Parathyroid adenoma (tissue), 2 donors: ENCODE measurements around the gene SCEL.

Experiments
- H2AFZ ChIP-seq: fragments of 300-600 bp; sonication (generic); one replicate; pipeline ENCODE4 v1.7.0; 2017; ENCODE audit warnings: antibody characterized with exemption, mild to moderate bottlenecking
- H3K27ac ChIP-seq: fragments of 300-600 bp; sonication (generic); one replicate; pipeline ENCODE4 v1.7.0; 2017
- H3K27me3 ChIP-seq: fragments of 300-600 bp; sonication (generic); one replicate; pipeline ENCODE4 v1.7.0; 2017; ENCODE audit warnings: low read length; ENCODE audit not compliant: control insufficient read depth, insufficient read depth
- H3K36me3 ChIP-seq: fragments of 300-600 bp; sonication (generic); one replicate; pipeline ENCODE4 v1.7.0; 2017; ENCODE audit warnings: low read length; ENCODE audit not compliant: control insufficient read depth, insufficient read depth
- H3K4me1 ChIP-seq: fragments of 300-600 bp; sonication (generic); one replicate; pipeline ENCODE4 v1.7.0; 2017; ENCODE audit warnings: control low read depth
- H3K4me2 ChIP-seq: fragments of 300-600 bp; sonication (generic); one replicate; pipeline ENCODE4 v1.7.0; 2017; ENCODE audit warnings: low read length
- H3K4me3 ChIP-seq: fragments of 300-600 bp; sonication (generic); one replicate; pipeline ENCODE4 v1.7.0; 2017; ENCODE audit warnings: low read depth, low read length
- H3K79me2 ChIP-seq: fragments of 300-600 bp; sonication (generic); one replicate; pipeline ENCODE4 v1.7.0; 2017; ENCODE audit warnings: control low read depth
- H3K9ac ChIP-seq: fragments of 300-600 bp; sonication (generic); one replicate; pipeline ENCODE4 v1.7.0; 2017; ENCODE audit warnings: mild to moderate bottlenecking
- H3K9me3 ChIP-seq: fragments of 300-600 bp; sonication (generic); one replicate; pipeline ENCODE4 v1.7.0; 2017; ENCODE audit warnings: low read length; ENCODE audit not compliant: control insufficient read depth
- TF ChIP-seq, protein P1 (sequence below): fragments of 300-600 bp; sonication (generic); IDR thresholded peaks from one replicate; pipeline ENCODE4 v1.7.0; 2017; ENCODE audit warnings: antibody characterized with exemption, mild to moderate bottlenecking
- donor health status: primary hyperparathyroidism.

Gene SCEL

DNA sequence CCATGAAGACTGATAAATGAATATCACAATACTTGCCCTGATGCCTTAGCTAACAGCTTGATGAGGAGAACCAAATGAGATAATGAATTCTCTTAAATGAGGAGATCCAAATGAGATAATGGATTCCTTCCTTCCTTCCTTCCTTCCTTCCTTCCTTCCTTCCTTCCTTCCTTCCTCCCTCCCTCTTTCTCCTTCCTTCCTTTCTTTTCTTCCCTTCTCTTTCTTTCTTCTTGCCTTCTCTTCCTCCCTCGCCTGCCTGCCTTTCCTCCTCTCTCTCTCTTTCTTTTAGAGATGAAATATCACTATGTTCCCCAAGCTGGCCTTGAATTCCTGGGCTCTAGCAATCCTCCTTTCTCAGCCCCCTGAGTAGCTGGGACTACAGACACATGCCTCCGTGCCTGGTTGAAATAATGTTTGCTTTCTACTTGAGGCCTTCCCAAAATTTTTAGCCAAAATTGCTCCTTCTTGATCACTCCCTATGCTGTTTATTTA, 158.0 kb downstream of the SCEL start:
- Histone ChIP-seq H3K27ac (no peak overlapping the region), H3K9ac (no peak overlapping the region), H3K4me3 (no peak overlapping the region), H2AFZ (no peak overlapping the region), H3K27me3 (no peaks in the 10 kb centered on the region), H3K4me1 (peaks cover 3% of the 10 kb centered on the region), H3K36me3 (no peaks in the 10 kb centered on the region), H3K9me3 (no peaks in the 10 kb centered on the region), H3K4me2 (no peak overlapping the region), H3K79me2 (no peaks in the 10 kb centered on the region)
- TF ChIP-seq, protein P1, sequence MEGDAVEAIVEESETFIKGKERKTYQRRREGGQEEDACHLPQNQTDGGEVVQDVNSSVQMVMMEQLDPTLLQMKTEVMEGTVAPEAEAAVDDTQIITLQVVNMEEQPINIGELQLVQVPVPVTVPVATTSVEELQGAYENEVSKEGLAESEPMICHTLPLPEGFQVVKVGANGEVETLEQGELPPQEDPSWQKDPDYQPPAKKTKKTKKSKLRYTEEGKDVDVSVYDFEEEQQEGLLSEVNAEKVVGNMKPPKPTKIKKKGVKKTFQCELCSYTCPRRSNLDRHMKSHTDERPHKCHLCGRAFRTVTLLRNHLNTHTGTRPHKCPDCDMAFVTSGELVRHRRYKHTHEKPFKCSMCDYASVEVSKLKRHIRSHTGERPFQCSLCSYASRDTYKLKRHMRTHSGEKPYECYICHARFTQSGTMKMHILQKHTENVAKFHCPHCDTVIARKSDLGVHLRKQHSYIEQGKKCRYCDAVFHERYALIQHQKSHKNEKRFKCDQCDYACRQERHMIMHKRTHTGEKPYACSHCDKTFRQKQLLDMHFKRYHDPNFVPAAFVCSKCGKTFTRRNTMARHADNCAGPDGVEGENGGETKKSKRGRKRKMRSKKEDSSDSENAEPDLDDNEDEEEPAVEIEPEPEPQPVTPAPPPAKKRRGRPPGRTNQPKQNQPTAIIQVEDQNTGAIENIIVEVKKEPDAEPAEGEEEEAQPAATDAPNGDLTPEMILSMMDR: no peak
